Right ventricle myocardium superior (tissue), 1 donor: ENCODE results near the gene LAMB1. TPM values are rescaled to one million over a fixed set of nuclear protein-coding genes. Genes with fewer than 3 reads are reported as not detected.
"Not testable (repeated sequence)": the region's sequence is repeated elsewhere in the genome, so short reads cannot be mapped to it uniquely, and the experiment has no call there.

ENCODE experiments used
- ATAC-seq: fragments of 200-7000 bp; cut with Tn5 transposase; one replicate; pipeline ENCODE4 v1.9.1; 2020; ENCODE audit warnings: mild to moderate bottlenecking; ENCODE audit not compliant: poor library complexity
- DNase-seq: peaks from one replicate; pipeline ENCODE4 v3.0.0-alpha.2; 2020
- intact Hi-C: fragments of 100-400 bp; cut with DNase I; formaldehyde crosslinking; loops from one replicate; pipeline ENCODE4 v1.11.2; 2022
- total RNA-seq: library from RNA; stranded (reverse); fragmentation: NEBNext Ultra II Directional; extraction: Animal tissue kit (Norgen Biotek cat#: 25700); gene quantifications from one replicate; pipeline ENCODE4 v1.2.1, GENCODE V29; 2021
- donor health status: DM: no; HTN: yes; CAD: no; lungs with severe emphysema.

LAMB1 gene
- total RNA-seq, 1 donor from 2014 or later = 62.1 TPM

- DNase-seq (no peak), ATAC-seq (no peak)
- intact Hi-C loops = no loop called here
Observed at GRCh38 chr7:107911981-107912380, 91.0 kb downstream of the LAMB1 start.

- ATAC-seq = no peak
- intact Hi-C loops = no loop called here
- no peak for DNase-seq
Observed at GRCh38 chr7:107909445-107909844, 93.5 kb downstream of the LAMB1 start.

- intact Hi-C loops = no loop called here
- no peak for DNase-seq
- ATAC-seq = peak; percentile 81
Observed at GRCh38 chr7:107907790-107908189, 95.2 kb downstream of the LAMB1 start.

- intact Hi-C loops = no loop called here
- ATAC-seq (no peak), DNase-seq (no peak)
Observed at GRCh38 chr7:107902381-107902780, 100.6 kb downstream of the LAMB1 start.

- intact Hi-C loops = no loop called here
- DNase-seq = no peak
Observed at GRCh38 chr7:107900496-107901015, 102.4 kb downstream of the LAMB1 start.

GRCh38 chr7:107898997-107899594 is 103.9 kb downstream of the LAMB1 start:
- intact Hi-C loops = no loop called here
- ATAC-seq (no peak), DNase-seq (no peak)

More at GRCh38 chr7:107900496-107901015, 102.4 kb downstream of the LAMB1 start:
- no peak for ATAC-seq

GRCh38 chr7:107892367-107892741 is 110.6 kb downstream of the LAMB1 start:
- intact Hi-C loops, DNase-seq, ATAC-seq: not testable (repeated sequence)

- no peak for DNase-seq
- intact Hi-C loops = no loop called here
- ATAC-seq = no peak
Observed at GRCh38 chr7:107891636-107892366, 111.2 kb downstream of the LAMB1 start.

GRCh38 chr7:107890962-107891635 is 111.9 kb downstream of the LAMB1 start, which contains the start of gene DLD:
Gene DLD, plus strand, starts transcription at chr7:107891183. Its CDS starts 68 bp downstream, at chr7:107891251.
- DNase-seq (peak; percentile 98), ATAC-seq (peak; percentile 99)
- intact Hi-C loops = no loop called here

GRCh38 chr7:107890493-107890961 is 112.4 kb downstream of the LAMB1 start:
- intact Hi-C loops = no loop called here
- DNase-seq = no peak
- peak; percentile 11 for ATAC-seq

GRCh38 chr7:107889992-107890391 is 113.0 kb downstream of the LAMB1 start:
- intact Hi-C loops = no loop called here

GRCh38 chr7:107887827-107888226 is 115.1 kb downstream of the LAMB1 start:
- DNase-seq, ATAC-seq, intact Hi-C loops: not testable (repeated sequence)

More at GRCh38 chr7:107889992-107890391, 113.0 kb downstream of the LAMB1 start:
- ATAC-seq (no peak), DNase-seq (no peak)

- no peak for DNase-seq
- intact Hi-C loops = loop anchor here (5.0 kb wide), 1 partner anchor 263 kb away; no protein-coding TSS in a partner anchor
- no peak for ATAC-seq
Observed at GRCh38 chr7:107884066-107884818, 118.7 kb downstream of the LAMB1 start.

- no peak for ATAC-seq
- no peak for DNase-seq
- intact Hi-C loops = loop anchor here (5.0 kb wide), 1 partner anchor 265 kb away; no protein-coding TSS in a partner anchor
Observed at GRCh38 chr7:107882766-107883165, 120.2 kb downstream of the LAMB1 start.

GRCh38 chr7:107879400-107880035 is 123.4 kb downstream of the LAMB1 start:
- intact Hi-C loops = loop anchor here (5.0 to 10.0 kb wide), 2 partner anchors 135 to 268 kb away; partner anchors contain the start of gene CBLL1
- DNase-seq (no peak), ATAC-seq (peak; percentile 80)

GRCh38 chr7:107878636-107879035 is 124.3 kb downstream of the LAMB1 start:
- intact Hi-C loops = loop anchor here (10.0 kb wide), 1 partner anchor 134 kb away; the partner anchor contains the start of gene CBLL1
- no peak for ATAC-seq

GRCh38 chr7:107877731-107878382 is 125.1 kb downstream of the LAMB1 start:
- DNase-seq = no peak
- ATAC-seq = no peak
- intact Hi-C loops = loop anchor here (10.0 kb wide), 1 partner anchor 133 kb away; the partner anchor contains the start of gene CBLL1

More at GRCh38 chr7:107878636-107879035, 124.3 kb downstream of the LAMB1 start:
- DNase-seq = no peak
